IMR-90 (cell line): ENCODE measurements around the gene KRT72. TPM values are rescaled to one million over a fixed set of nuclear protein-coding genes. Genes with fewer than 3 reads are reported as not detected.

ENCODE experiments used
- ATAC-seq: fragments of 200-7000 bp; cut with Tn5 transposase; 2 replicates; pipeline ENCODE4 v1.9.1; 2020; ENCODE audit warnings: low read depth, mild to moderate bottlenecking, moderate library complexity
- BruUV-seq: library from RNA; stranded (reverse); fragments of 400-500 nt; replicated peaks from 2 replicates; lab custom pipeline; 2021; lab: Mats Ljungman, UMichigan
- CTCF ChIA-PET: fragments of 300-600 bp; formaldehyde crosslinking; extraction: SDS; loops from one replicate; lab custom pipeline; 2021; ENCODE audit warnings: antibody characterized with exemption; lab: Yijun Ruan, JAX
- POLR2A ChIA-PET: fragments of 300-600 bp; sonication (Branson Sonifier 250); formaldehyde crosslinking; loops from one replicate; lab custom pipeline; 2022; ENCODE audit warnings: antibody characterized with exemption; ENCODE audit not compliant: unreplicated experiment; lab: Charles Lee
- DNase-seq: peaks from one replicate; pipeline ENCODE4 v3.0.0; 2013
- H2AFZ ChIP-seq: replicated peaks from 2 replicates; pipeline ENCODE3; 2013; ENCODE audit warnings: low read length, mild to moderate bottlenecking; ENCODE audit not compliant: poor library complexity
- H2AK5ac ChIP-seq: 2 replicates; pipeline ENCODE4 v1.6.1; 2013; ENCODE audit warnings: low read depth, low read length, inconsistent platforms
- H2AK9ac ChIP-seq: replicated peaks from 2 replicates; pipeline ENCODE3; 2013; ENCODE audit warnings: mild to moderate bottlenecking, low read depth, low read length, moderate library complexity; ENCODE audit not compliant: poor library complexity
- H2BK120ac ChIP-seq: 2 replicates; pipeline ENCODE4 v1.6.1; 2013; ENCODE audit warnings: low read depth, low read length, inconsistent platforms
- H2BK15ac ChIP-seq: 3 replicates; pipeline ENCODE4 v1.6.1; 2013; ENCODE audit warnings: low read depth, low read length, inconsistent platforms
- H2BK20ac ChIP-seq: 2 replicates; pipeline ENCODE4 v1.6.1; 2013; ENCODE audit warnings: low read depth, mild to moderate bottlenecking, inconsistent platforms, low read length, moderate library complexity
- H2BK5ac ChIP-seq: 2 replicates; pipeline ENCODE4 v1.6.1; 2013; ENCODE audit warnings: mild to moderate bottlenecking, low read depth, low read length, inconsistent platforms; ENCODE audit not compliant: poor library complexity, severe bottlenecking
- H3K14ac ChIP-seq: replicated peaks from 2 replicates; pipeline ENCODE4 v1.6.1; 2013; ENCODE audit warnings: low read depth, low read length, inconsistent platforms
- H3K18ac ChIP-seq: 2 replicates; pipeline ENCODE4 v1.6.1; 2013; ENCODE audit warnings: low read depth, low read length, control low read depth
- H3K23ac ChIP-seq: 2 replicates; pipeline ENCODE4 v1.6.1; 2013; ENCODE audit warnings: low read depth, low read length, inconsistent platforms
- H3K27ac ChIP-seq: 2 replicates; pipeline ENCODE4 v1.5.1; 2013; ENCODE audit warnings: mild to moderate bottlenecking, control low read depth, low read length; ENCODE audit not compliant: insufficient read depth
- H3K27me3 ChIP-seq: 2 replicates; pipeline ENCODE4 v1.6.1; 2013; ENCODE audit warnings: low read length; ENCODE audit not compliant: control insufficient read depth, insufficient read depth
- H3K36me3 ChIP-seq: 2 replicates; pipeline ENCODE4 v1.6.1; 2013; ENCODE audit warnings: low read length, mixed read lengths; ENCODE audit not compliant: control insufficient read depth, insufficient read depth
- H3K4ac ChIP-seq: 2 replicates; pipeline ENCODE4 v1.6.1; 2013; ENCODE audit warnings: low read depth, low read length, inconsistent platforms
- H3K4me1 ChIP-seq: 2 replicates; pipeline ENCODE4 v1.6.1; 2013; ENCODE audit warnings: low read length, mixed read lengths; ENCODE audit not compliant: control insufficient read depth, insufficient read depth
- H3K4me2 ChIP-seq: 2 replicates; pipeline ENCODE4 v1.6.1; 2013; ENCODE audit warnings: low read depth, mild to moderate bottlenecking, control low read depth, low read length, moderate library complexity
- H3K4me3 ChIP-seq: 2 replicates; pipeline ENCODE4 v1.5.1; 2013; ENCODE audit warnings: low read depth, mild to moderate bottlenecking, control low read depth, low read length, moderate library complexity; ENCODE audit not compliant: insufficient read depth
- H3K56ac ChIP-seq: 2 replicates; pipeline ENCODE4 v1.6.1; 2013; ENCODE audit warnings: low read length, inconsistent platforms; ENCODE audit not compliant: insufficient read depth; ENCODE audit errors: extremely low read depth
- H3K79me1 ChIP-seq, 2 experiments: 2 replicates each; pipeline ENCODE4 v1.6.1; 2013; ENCODE audit warnings: low read length in 2 of 2, inconsistent platforms in 1 of 2, low read depth in 1 of 2
- H3K9ac ChIP-seq: 2 replicates; pipeline ENCODE4 v1.6.1; 2013; ENCODE audit warnings: low read depth, low read length, control low read depth
- H3K9me1 ChIP-seq: 2 replicates; pipeline ENCODE4 v1.6.1; 2013; ENCODE audit warnings: low read length, inconsistent platforms; ENCODE audit not compliant: insufficient read depth
- H3K9me3 ChIP-seq: 2 replicates; pipeline ENCODE4 v1.6.1; 2013; ENCODE audit warnings: low read length; ENCODE audit not compliant: control insufficient read depth, insufficient read depth
- H4K20me1 ChIP-seq: 2 replicates; pipeline ENCODE4 v1.6.1; 2013; ENCODE audit warnings: low read length, inconsistent platforms; ENCODE audit not compliant: insufficient read depth
- H4K5ac ChIP-seq: 2 replicates; pipeline ENCODE4 v1.6.1; 2013; ENCODE audit warnings: mild to moderate bottlenecking, low read depth, low read length, control low read depth
- H4K8ac ChIP-seq, 2 experiments: 2 replicates each; pipeline ENCODE4 v1.6.1; 2013; ENCODE audit warnings: low read depth in 2 of 2, low read length in 2 of 2, control low read depth in 1 of 2, inconsistent platforms in 1 of 2
- H4K91ac ChIP-seq: 2 replicates; pipeline ENCODE4 v1.6.1; 2013; ENCODE audit warnings: low read depth, low read length, inconsistent platforms; ENCODE audit not compliant: insufficient read depth
- CEBPB ChIP-seq: IDR thresholded peaks from 2 replicates; pipeline ENCODE4 v1.6.1; 2012; ENCODE audit warnings: low read depth, low read length, improper control_type of control experiment
- CHD1 ChIP-seq: IDR thresholded peaks from 2 replicates; pipeline ENCODE4 v1.6.1; 2012; ENCODE audit warnings: low read depth, low read length, improper control_type of control experiment
- FOS ChIP-seq: fragments of 150-350 bp; IDR thresholded peaks from 2 replicates; pipeline ENCODE4 v1.6.1; 2016; ENCODE audit warnings: low read depth, low read length
- MAZ ChIP-seq: IDR thresholded peaks from 2 replicates; pipeline ENCODE4 v1.6.1; 2012; ENCODE audit warnings: low read depth, mild to moderate bottlenecking, low read length, improper control_type of control experiment, moderate library complexity, borderline replicate concordance
- MXI1 ChIP-seq: IDR thresholded peaks from 2 replicates; pipeline ENCODE4 v1.6.1; 2012; ENCODE audit warnings: low read depth, mild to moderate bottlenecking, low read length, moderate library complexity, borderline replicate concordance
- NFE2L2 ChIP-seq: fragments of 150-350 bp; IDR thresholded peaks from 2 replicates; pipeline ENCODE4 v1.6.1; 2016; ENCODE audit warnings: low read depth, mild to moderate bottlenecking, low read length
- POLR2A ChIP-seq: IDR thresholded peaks from 2 replicates; pipeline ENCODE4 v1.6.1; 2012; ENCODE audit warnings: mild to moderate bottlenecking, low read depth, low read length
- RAD21 ChIP-seq: IDR thresholded peaks from 2 replicates; pipeline ENCODE4 v1.6.1; 2012; ENCODE audit warnings: low read length, improper control_type of control experiment
- RCOR1 ChIP-seq: IDR thresholded peaks from 2 replicates; pipeline ENCODE4 v1.6.1; 2012; ENCODE audit warnings: mild to moderate bottlenecking, low read length, improper control_type of control experiment; ENCODE audit not compliant: insufficient replicate concordance
- RFX5 ChIP-seq: IDR thresholded peaks from 2 replicates; pipeline ENCODE4 v1.8.0; 2012; ENCODE audit warnings: low read depth, mild to moderate bottlenecking, low read length, moderate library complexity
- USF2 ChIP-seq: fragments of 150-350 bp; IDR thresholded peaks from 2 replicates; pipeline ENCODE4 v1.6.1; 2017; ENCODE audit warnings: mild to moderate bottlenecking, antibody characterized with exemption, low read length, low read depth
- WGBS, 2 experiments: methylation state at CpG; one replicate each; pipeline versions ENCODE4 v1.1.5 to v1.1.7; 2013; ENCODE audit warnings: missing lambda C conversion rate in 2 of 2; ENCODE audit not compliant: insufficient read length in 1 of 2; ENCODE audit errors: extremely low coverage in 2 of 2; 5-methylcytosine and 5-hydroxymethylcytosine counted together
- dilution Hi-C: fragments of 300-500 bp; cut with HindIII; formaldehyde crosslinking; loops from one replicate; pipeline ENCODE4 v1.14.3; 2018; ENCODE audit warnings: low sequenced_read_pairs; ENCODE audit not compliant: unreplicated experiment
- in situ Hi-C: fragments of 300-500 bp; cut with MboI; formaldehyde crosslinking; loops from 3 replicates; pipeline ENCODE4 v1.14.3; 2019; ENCODE audit warnings: low sequenced_read_pairs, inconsistent platforms, mixed read lengths
- intact Hi-C: fragments of 100-400 bp; cut with micrococcal nuclease; formaldehyde crosslinking; loops from 2 replicates; pipeline ENCODE4 v1.10.0; 2022
- polyA plus RNA-seq, 3 experiments: library from polyadenylated mRNA; depleted of rRNA; stranded (reverse); fragments of >200 nt; gene quantifications; 2 replicates each; pipeline ENCODE4 v1.2.3, GENCODE V29; 2012; ENCODE audit warnings: low replicate concordance in 1 of 3
- total RNA-seq: library from RNA; depleted of rRNA; stranded (reverse); fragments of >200 nt; gene quantifications from 2 replicates; pipeline ENCODE4 v1.2.3, GENCODE V29; 2012

KRT72 gene
- total and polyA plus RNA-seq, 2 of the 4 experiments (the other 2 are of a cell fraction) = not detected

- no peak for DNase-seq
- H2AFZ ChIP-seq = no peak overlapping the region
- no peaks in the 10 kb centered on the region for H3K79me1 ChIP-seq
- no peak overlapping the region for H2AK9ac ChIP-seq
- no peak overlapping the region for H4K8ac ChIP-seq
- dilution Hi-C loops (no loop called here), intact Hi-C loops (no loop called here), in situ Hi-C loops (no loop called here)
- no peak overlapping the region for H2BK15ac ChIP-seq
- H4K20me1 ChIP-seq = no peaks in the 10 kb centered on the region
- no peak overlapping the region for H3K23ac ChIP-seq
- no peak overlapping the region for H2BK5ac ChIP-seq
- H3K56ac ChIP-seq = no peak overlapping the region
- POLR2A ChIA-PET = no interaction called here
- no TSS peak for BruUV-seq
- no peak overlapping the region for H3K27ac ChIP-seq
- TF ChIP-seq CEBPB = no peak
- TF ChIP-seq RAD21 = no peak
- TF ChIP-seq RFX5 = no peak
- TF ChIP-seq RCOR1 = no peak
- no peak for TF ChIP-seq POLR2A
- TF ChIP-seq USF2 = no peak
- no peak for TF ChIP-seq CHD1
- TF ChIP-seq MAZ = no peak
- TF ChIP-seq FOS = no peak
- no peak for TF ChIP-seq MXI1
- TF ChIP-seq NFE2L2 = no peak
- ATAC-seq = no peak
- no peak overlapping the region for H3K9ac ChIP-seq
- H4K91ac ChIP-seq = no peak overlapping the region
- H2AK5ac ChIP-seq = no peak overlapping the region
- no peak overlapping the region for H2BK120ac ChIP-seq
- H3K14ac ChIP-seq = no peak overlapping the region
- H3K36me3 ChIP-seq = no peaks in the 10 kb centered on the region
- H3K4me3 ChIP-seq = no peak overlapping the region
- H3K4me2 ChIP-seq = no peak overlapping the region
- H3K18ac ChIP-seq = no peak overlapping the region
- CTCF ChIA-PET = no interaction called here
- no peak overlapping the region for H2BK20ac ChIP-seq
- H4K5ac ChIP-seq = no peak overlapping the region
- H3K4ac ChIP-seq = no peak overlapping the region
- H3K4me1 ChIP-seq = no peaks in the 10 kb centered on the region
- peaks cover 15% of the 10 kb centered on the region for H3K27me3 ChIP-seq
- WGBS, 2 experiments = no CpG with 5 or more reads among the region's 4 CpGs
- H3K9me3 ChIP-seq = no peaks in the 10 kb centered on the region
- no peaks in the 10 kb centered on the region for H3K9me1 ChIP-seq
These were observed 36.0 kb upstream of the KRT72 start for GRCh38 chr12:52637299-52637698.
